Adrenal gland (tissue), 12 donors: ENCODE data around the gene HNRNPUL1. TPM values are rescaled to one million over a fixed set of nuclear protein-coding genes. Genes with fewer than 3 reads are reported as not detected.
A peak's percentile ranks its signal among the peaks of the same experiment; 100 is the strongest.

ENCODE experiments used
- DNase-seq, 7 donors: peaks; one replicate each; pipeline ENCODE4 v3.0.0-alpha.2; 2019 to 2020
- H3K27ac ChIP-seq, 5 donors: fragments of 200-600 bp; sonication (generic) in 4 of 5; 1 replicate in 3 of 5; 2 replicates in 2 of 5; pipeline versions ENCODE4 v1.5.1 to v1.8.0; 2016 to 2020; ENCODE audit warnings: mild to moderate bottlenecking in 1 of 5
- H3K27me3 ChIP-seq: fragments of 200-600 bp; 2 replicates; pipeline ENCODE4 v1.8.0; 2021
- H3K36me3 ChIP-seq, 2 donors: fragments of 200-600 bp; replicated peaks in 1 of 2; 1 replicate in 1 of 2; 2 replicates in 1 of 2; pipeline versions ENCODE4 v1.5.1 to v1.8.0; 2018 to 2022
- H3K4me1 ChIP-seq, 2 donors: fragments of 200-600 bp; replicated peaks in 1 of 2; 1 replicate in 1 of 2; 2 replicates in 1 of 2; pipeline versions ENCODE4 v1.5.1 to v1.8.0; 2018 to 2021
- H3K4me3 ChIP-seq, 4 donors: fragments of 200-600 bp; sonication (generic) in 3 of 4; one replicate each; pipeline ENCODE4 v1.5.1; 2016 to 2018
- H3K9me3 ChIP-seq, 3 donors: fragments of 200-600 bp; sonication (generic) in 1 of 3; replicated peaks in 1 of 3; 1 replicate in 2 of 3; 2 replicates in 1 of 3; pipeline versions ENCODE4 v1.5.1 to v1.8.0; 2016 to 2021
- CTCF ChIP-seq, 6 experiments: fragments of 450-650 bp in 4 of 6; fragments of 200-600 bp in 2 of 6; sonication (generic) in 1 of 6; IDR thresholded peaks; 1 replicate in 5 of 6; 2 replicates in 1 of 6; pipeline versions ENCODE4 v1.5.1 to v1.8.0; 2016 to 2021; ENCODE audit warnings: antibody characterized with exemption in 6 of 6, mild to moderate bottlenecking in 2 of 6, moderate library complexity in 1 of 6
- POLR2A ChIP-seq, 2 donors: fragments of 450-650 bp; IDR thresholded peaks; one replicate each; pipeline ENCODE4 v1.6.1; 2017; ENCODE audit warnings: antibody characterized with exemption in 2 of 2, mild to moderate bottlenecking in 2 of 2, moderate library complexity in 1 of 2
- WGBS, 4 donors: extraction: QIAGEN DNeasy Blood & Tissue Kit in 2 of 4; methylation state at CpG; one replicate each; pipeline versions ENCODE4 v1.1.5 to v1.1.7; 2013 to 2017; 5-methylcytosine and 5-hydroxymethylcytosine counted together
- intact Hi-C, 2 donors: fragments of 100-400 bp; cut with DNase I; formaldehyde crosslinking; loops; one replicate each; pipeline versions ENCODE4 v1.14.1 to v1.15.0; 2022 to 2023
- polyA plus RNA-seq, 3 donors: library from polyadenylated mRNA; stranded (reverse); fragments of 200-250 nt in 2 of 3; fragments of 350-450 nt in 1 of 3; fragmentation: Illumina TruSeq in 1 of 3; extraction: RNeasy Lipid Tissue Mini Kit (QIAGEN cat#74804) in 1 of 3; gene quantifications; one replicate each; pipeline ENCODE4 v1.2.3, GENCODE V29; 2013 to 2014
- total RNA-seq, 9 donors: library from RNA; depleted of rRNA in 4 of 9; stranded (reverse); fragments of >200 nt in 4 of 9; fragments of 120-200 nt in 1 of 9; fragmentation: NEBNext Ultra II Directional in 1 of 9; extraction: Animal tissue kit (Norgen Biotek cat#: 25700) in 1 of 9; gene quantifications; one replicate each; pipeline versions ENCODE4 v1.1.0 to v1.2.4, GENCODE V29; 2013 to 2023
- donor health status: healthy with polysubstance abuse.
- donor health status: Bipolar disorder and iron deficiency.
- donor health status: DM: yes; HTN: yes; CAD: no.
- donor health status: DM: no; HTN: no; CAD: no.
- donor health status: DM: no; HTN: no; CAD: no.
- donor health status: DM: yes; HTN: yes; CAD: no.

HNRNPUL1 gene
- total and polyA plus RNA-seq, 12 donors = 55.8 to 175 (median 142) TPM

GRCh38 chr19:41221514-41222205 lies 42.5 kb upstream of the HNRNPUL1 start:
- DNase-seq = no peak
- H3K27ac ChIP-seq = peak overlapping the region in 3 of 5 donors; percentile 4 to 93 (median 92)
- WGBS, 4 donors = 82 to 92% (median 90%) methylated on average over 12 to 20 of the region's 20 CpGs
- H3K4me3 ChIP-seq = no peak overlapping the region
- H3K9me3 ChIP-seq = no peaks in the 10 kb centered on the region
- TF ChIP-seq CTCF (IDR thresholded peaks at IDR 0.05) (no peak), POLR2A (IDR thresholded peaks at IDR 0.05) (no peak)
- intact Hi-C loops = no loop called here
- no peaks in the 10 kb centered on the region for H3K36me3 ChIP-seq
- no peaks in the 10 kb centered on the region for H3K27me3 ChIP-seq
- peaks cover 20 to 43% of the 10 kb centered on the region in 2 donors for H3K4me1 ChIP-seq

GRCh38 chr19:41222240-41222639 lies 41.9 kb upstream of the HNRNPUL1 start:
- no peaks in the 10 kb centered on the region for H3K9me3 ChIP-seq
- intact Hi-C loops = no loop called here
- H3K27ac ChIP-seq = peak overlapping the region in 2 of 5 donors; percentile 25 to 92
- H3K4me3 ChIP-seq = no peak overlapping the region
- no peaks in the 10 kb centered on the region for H3K27me3 ChIP-seq
- TF ChIP-seq POLR2A (IDR thresholded peaks at IDR 0.05) (no peak), CTCF (IDR thresholded peaks at IDR 0.05) (no peak)
- 72 to 85% (median 78%) methylated on average over 9 to 10 of the region's 10 CpGs for WGBS, 4 donors
- H3K4me1 ChIP-seq = peaks cover 25 to 44% of the 10 kb centered on the region in 2 donors
- no peaks in the 10 kb centered on the region for H3K36me3 ChIP-seq
- no peak for DNase-seq

- intact Hi-C loops = no loop called here
- H3K4me1 ChIP-seq = peaks cover 24 to 39% of the 10 kb centered on the region in 2 donors
- H3K4me3 ChIP-seq = no peak overlapping the region
- no peaks in the 10 kb centered on the region for H3K36me3 ChIP-seq
- peak; percentile 60 to 87 (median 74) for DNase-seq
- H3K27me3 ChIP-seq = no peaks in the 10 kb centered on the region
- 47 to 58% (median 55%) methylated on average over 7 to 8 of the region's 8 CpGs for WGBS, 4 donors
- peak overlapping the region in 4 of 5 donors; percentile 46 to 97 (median 96) for H3K27ac ChIP-seq
- TF ChIP-seq POLR2A (IDR thresholded peaks at IDR 0.05) (peak in 1 of 2 donors; percentile 17), CTCF (IDR thresholded peaks at IDR 0.05) (no peak)
- no peaks in the 10 kb centered on the region for H3K9me3 ChIP-seq
These were observed 40.5 kb upstream of the HNRNPUL1 start for GRCh38 chr19:41223431-41224234.

- Histone ChIP-seq H3K27me3 (no peaks in the 10 kb centered on the region), H3K9me3 (no peaks in the 10 kb centered on the region), H3K36me3 (no peaks in the 10 kb centered on the region), H3K4me1 (peaks cover 24 to 41% of the 10 kb centered on the region in 2 donors), H3K27ac (peak overlapping the region in 4 of 5 donors; percentile 90 to 97 (median 96)), H3K4me3 (no peak overlapping the region)
- no peak for DNase-seq
- TF ChIP-seq CTCF (IDR thresholded peaks at IDR 0.05) = no peak
- TF ChIP-seq POLR2A (IDR thresholded peaks at IDR 0.05) = no peak
- intact Hi-C loops = no loop called here
- WGBS, 4 donors = 93 to 96% (median 95%) methylated on average over 7 of the region's 7 CpGs
These were observed 39.5 kb upstream of the HNRNPUL1 start for GRCh38 chr19:41224632-41225031.
